ENCODE measurements around the gene CAND1. TPM values are rescaled to one million over a fixed set of nuclear protein-coding genes. Genes with fewer than 3 reads are reported as not detected.

Gene CAND1
- total RNA-seq, 1 experiment from 2014 or later, result 230 TPM

- Histone ChIP-seq H3K4ac (ENCODE audit: low read depth, low read length) (no peak overlapping the region), H2BK12ac (ENCODE audit: insufficient read length, low read depth, low read length) (no peak overlapping the region), H3K27me3 (ENCODE audit: insufficient read depth, low read length) (no peaks in the 10 kb centered on the region), H3K18ac (ENCODE audit: insufficient read length, low read depth, low read length) (no peak overlapping the region), H4K91ac (ENCODE audit: insufficient read length, low read depth, low read length) (no peak overlapping the region), H3K27ac (ENCODE audit: insufficient read length, low read depth, low read length) (no peak overlapping the region), H3K23ac (ENCODE audit: insufficient read length, low read depth, low read length) (no peak overlapping the region), H3K23me2 (ENCODE audit: insufficient read length, low read depth, low read length, poor library complexity, severe bottlenecking) (no peaks in the 10 kb centered on the region), H2AK5ac (ENCODE audit: insufficient read length, low read length) (no peak overlapping the region), H3K79me1 (ENCODE audit: insufficient read depth, low read depth, low read length, poor library complexity, severe bottlenecking) (no peaks in the 10 kb centered on the region), H3K4me2 (ENCODE audit: insufficient read depth, insufficient read length, low read length) (no peak overlapping the region), H3K9ac (ENCODE audit: extremely low read depth, insufficient read length, low read length) (no peak overlapping the region), H3K14ac (ENCODE audit: insufficient read depth, low read length) (no peak overlapping the region), H4K20me1 (ENCODE audit: control insufficient read depth, insufficient read depth, insufficient read length) (no peaks in the 10 kb centered on the region), H4K5ac (ENCODE audit: insufficient read length, low read depth, low read length) (no peak overlapping the region), H2BK20ac (ENCODE audit: low read depth, low read length, poor library complexity, severe bottlenecking) (no peak overlapping the region), H3K79me2 (ENCODE audit: insufficient read depth, low read length) (no peaks in the 10 kb centered on the region), H3K9me3 (ENCODE audit: control insufficient read depth, low read depth, low read length) (no peaks in the 10 kb centered on the region), H4K8ac (replicated peaks; ENCODE audit: insufficient read length, low read depth, low read length) (no peak overlapping the region), H3K56ac (ENCODE audit: insufficient read length, low read depth, low read length) (no peak overlapping the region), H2BK15ac (ENCODE audit: low read depth, low read length) (no peak overlapping the region), H3K4me1 (ENCODE audit: insufficient read depth, low read length) (no peaks in the 10 kb centered on the region), H2BK5ac (ENCODE audit: insufficient read length, low read length) (no peak overlapping the region), H2BK120ac (ENCODE audit: low read depth, low read length, poor library complexity, severe bottlenecking) (no peak overlapping the region), H2AFZ (ENCODE audit: low read length) (no peak overlapping the region), H3T11ph (ENCODE audit: low read length) (no peak overlapping the region)
- H3K4me3 Mint-ChIP-seq, result no peak overlapping the region
- H3K27ac Mint-ChIP-seq, result peak overlapping the region; percentile 16 to 85 (median 32); a peak in 5 of 7 replicates
- no CpG with 5 or more reads among the region's 3 CpGs for WGBS (ENCODE audit: extremely low coverage, insufficient read length, low lambda C conversion rate)
- H3K9me3 Mint-ChIP-seq, result peaks cover 13 to 23% of the 10 kb centered on the region in 2 experiments
- no peak for DNase-seq
- 0 out of 2 replicates have a peak, but pooled peaks cover 2% of the 10 kb centered on the region for H3K27me3 Mint-ChIP-seq (ENCODE audit: low read depth)
- peaks cover 39 to 69% (median 69%) of the 10 kb centered on the region in 3 experiments for H3K36me3 Mint-ChIP-seq (ENCODE audit: insufficient read depth in 1 of 3, low read depth in 3 of 3)
- TF ChIP-seq, protein P1, sequence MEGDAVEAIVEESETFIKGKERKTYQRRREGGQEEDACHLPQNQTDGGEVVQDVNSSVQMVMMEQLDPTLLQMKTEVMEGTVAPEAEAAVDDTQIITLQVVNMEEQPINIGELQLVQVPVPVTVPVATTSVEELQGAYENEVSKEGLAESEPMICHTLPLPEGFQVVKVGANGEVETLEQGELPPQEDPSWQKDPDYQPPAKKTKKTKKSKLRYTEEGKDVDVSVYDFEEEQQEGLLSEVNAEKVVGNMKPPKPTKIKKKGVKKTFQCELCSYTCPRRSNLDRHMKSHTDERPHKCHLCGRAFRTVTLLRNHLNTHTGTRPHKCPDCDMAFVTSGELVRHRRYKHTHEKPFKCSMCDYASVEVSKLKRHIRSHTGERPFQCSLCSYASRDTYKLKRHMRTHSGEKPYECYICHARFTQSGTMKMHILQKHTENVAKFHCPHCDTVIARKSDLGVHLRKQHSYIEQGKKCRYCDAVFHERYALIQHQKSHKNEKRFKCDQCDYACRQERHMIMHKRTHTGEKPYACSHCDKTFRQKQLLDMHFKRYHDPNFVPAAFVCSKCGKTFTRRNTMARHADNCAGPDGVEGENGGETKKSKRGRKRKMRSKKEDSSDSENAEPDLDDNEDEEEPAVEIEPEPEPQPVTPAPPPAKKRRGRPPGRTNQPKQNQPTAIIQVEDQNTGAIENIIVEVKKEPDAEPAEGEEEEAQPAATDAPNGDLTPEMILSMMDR (conservative IDR thresholded peaks at IDR 0.05), result no peak
- no peaks in the 10 kb centered on the region for H3K4me1 Mint-ChIP-seq
Observed at GRCh38 chr12:67320614-67321295, 51.6 kb downstream of the CAND1 start.

All from H9 (cell line).